HepG2 (cell line): ENCODE measurements around the gene CNPPD1. TPM values are rescaled to one million over a fixed set of nuclear protein-coding genes. Genes with fewer than 3 reads are reported as not detected.
A peak's percentile ranks its signal among the peaks of the same experiment; 100 is the strongest.

Experiments used
- ATF4 ChIP-seq, 2 experiments: fragments of 450-650 bp in 1 of 2; sonication (generic) in 1 of 2; formaldehyde crosslinking; IDR thresholded peaks; 2 replicates each; pipeline versions ENCODE4 v1.5.0 to v1.8.0; 2020 to 2022; ENCODE audit warnings: mild to moderate bottlenecking in 1 of 2, missing genetic modification reagents in 1 of 2
- CENPBD1 ChIP-seq: sonication (generic); formaldehyde crosslinking; IDR thresholded peaks from 2 replicates; pipeline ENCODE4 v1.8.0; 2022; ENCODE audit warnings: missing genetic modification reagents, low read depth, mild to moderate bottlenecking, borderline replicate concordance
- MLXIP ChIP-seq: sonication (generic); formaldehyde crosslinking; IDR thresholded peaks from 2 replicates; pipeline ENCODE4 v1.9.0; 2021; ENCODE audit warnings: missing genetic modification reagents, borderline replicate concordance
- NKX3-1 ChIP-seq: sonication (generic); formaldehyde crosslinking; IDR thresholded peaks from 2 replicates; pipeline ENCODE4 v1.5.0; 2020; ENCODE audit warnings: missing genetic modification reagents
- PCBP2 ChIP-seq: fragments of 200-400 bp; formaldehyde crosslinking; optimal IDR thresholded peaks from 2 replicates; pipeline ENCODE3; 2018; ENCODE audit warnings: low read length, low read depth; ENCODE audit not compliant: poor library complexity, severe bottlenecking
- POGK ChIP-seq: sonication (generic); formaldehyde crosslinking; conservative IDR thresholded peaks from 2 replicates; pipeline ENCODE4 v1.8.0; 2022; ENCODE audit warnings: mild to moderate bottlenecking, moderate library complexity, missing genetic modification reagents
- RBM39 ChIP-seq: fragments of 200-400 bp; formaldehyde crosslinking; IDR thresholded peaks from one replicate; pipeline ENCODE4 v1.6.1; 2018; ENCODE audit warnings: antibody characterized with exemption, mild to moderate bottlenecking, low read depth, low read length; ENCODE audit not compliant: poor library complexity, severe bottlenecking
- ZBTB40 ChIP-seq, 2 experiments: fragments of 450-650 bp in 1 of 2; sonication (generic) in 1 of 2; formaldehyde crosslinking in 1 of 2; IDR thresholded peaks; 2 replicates each; pipeline versions ENCODE4 v1.6.1 to v1.8.0; 2016 to 2022; ENCODE audit warnings: antibody characterized with exemption in 1 of 2, mild to moderate bottlenecking in 1 of 2, missing genetic modification reagents in 1 of 2
- ZC3H4 ChIP-seq: sonication (generic); formaldehyde crosslinking; IDR thresholded peaks from 2 replicates; pipeline ENCODE4 v1.4.0; 2020; ENCODE audit warnings: missing genetic modification reagents, borderline replicate concordance
- ZFY ChIP-seq: sonication (generic); formaldehyde crosslinking; IDR thresholded peaks from 2 replicates; pipeline ENCODE4 v1.4.0; 2020; ENCODE audit warnings: missing genetic modification reagents
- ZNF230 ChIP-seq: sonication (generic); formaldehyde crosslinking; IDR thresholded peaks from 2 replicates; pipeline ENCODE4 v1.4.0; 2020; ENCODE audit warnings: mild to moderate bottlenecking, missing genetic modification reagents
- polyA plus RNA-seq, 8 experiments: library from polyadenylated mRNA; depleted of rRNA in 3 of 8; stranded (reverse) in 7 of 8; unstranded in 1 of 8; fragments of >200 nt; fragmentation: Illumina TruSeq in 4 of 8; extraction: Trizol in 4 of 8; gene quantifications; 2 replicates each; pipeline versions ENCODE4 v1.2.1 to v1.2.3, GENCODE V29; 2011 to 2016; ENCODE audit warnings: low read depth in 4 of 8, missing spikeins in 1 of 8, mixed read lengths in 1 of 8; ENCODE audit not compliant: insufficient read depth in 1 of 8
- total RNA-seq, 5 experiments: library from RNA; depleted of rRNA; stranded (reverse); fragments of >200 nt; fragmentation: Illumina TruSeq; extraction: Trizol; gene quantifications; 2 replicates each; pipeline ENCODE4 v1.2.3, GENCODE V29; 2016; ENCODE audit warnings: low read depth in 1 of 5

Gene CNPPD1
- total and polyA plus RNA-seq, 2 of the 13 experiments (the other 11 are each of a cell fraction or from before 2014, with no cell fraction given), result 35.5 to 49.4 TPM

GRCh38 chr2:219160186-219161017 is 16.3 kb downstream of the CNPPD1 start, which contains the start of gene NHEJ1 (continued):
- TF ChIP-seq ZNF230 (CRISPR knock-in tag), result peak; percentile 83; the same call in 1 of the 2 replicates
- no peak for TF ChIP-seq ATF4 (CRISPR knock-in tag; IDR thresholded peaks at IDR 0.05)
- TF ChIP-seq NKX3-1 (CRISPR knock-in tag), result peak; percentile 14; the same call in 1 of the 2 replicates
- peak; percentile 96 for TF ChIP-seq POGK (CRISPR knock-in tag)
- no peak for TF ChIP-seq PCBP2
- TF ChIP-seq ZFY (CRISPR knock-in tag), result peak; percentile 100
- no peak for TF ChIP-seq CENPBD1 (CRISPR knock-in tag)
- no peak for TF ChIP-seq ZC3H4 (CRISPR knock-in tag)
- TF ChIP-seq MLXIP (CRISPR knock-in tag), result no peak
- TF ChIP-seq RBM39, result peak; percentile 72
- TF ChIP-seq ZBTB40 (IDR thresholded peaks at IDR 0.05), result no peak
- TF ChIP-seq ZBTB40 (CRISPR knock-in tag; IDR thresholded peaks at IDR 0.05), result peak; percentile 56
